ENCODE results near the gene ADPRS. TPM values are rescaled to one million over a fixed set of nuclear protein-coding genes. Genes with fewer than 3 reads are reported as not detected.

The ADPRS gene, protein sequence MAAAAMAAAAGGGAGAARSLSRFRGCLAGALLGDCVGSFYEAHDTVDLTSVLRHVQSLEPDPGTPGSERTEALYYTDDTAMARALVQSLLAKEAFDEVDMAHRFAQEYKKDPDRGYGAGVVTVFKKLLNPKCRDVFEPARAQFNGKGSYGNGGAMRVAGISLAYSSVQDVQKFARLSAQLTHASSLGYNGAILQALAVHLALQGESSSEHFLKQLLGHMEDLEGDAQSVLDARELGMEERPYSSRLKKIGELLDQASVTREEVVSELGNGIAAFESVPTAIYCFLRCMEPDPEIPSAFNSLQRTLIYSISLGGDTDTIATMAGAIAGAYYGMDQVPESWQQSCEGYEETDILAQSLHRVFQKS
- 13.0 and 24.6 TPM in 2 replicates for total RNA-seq

DNA sequence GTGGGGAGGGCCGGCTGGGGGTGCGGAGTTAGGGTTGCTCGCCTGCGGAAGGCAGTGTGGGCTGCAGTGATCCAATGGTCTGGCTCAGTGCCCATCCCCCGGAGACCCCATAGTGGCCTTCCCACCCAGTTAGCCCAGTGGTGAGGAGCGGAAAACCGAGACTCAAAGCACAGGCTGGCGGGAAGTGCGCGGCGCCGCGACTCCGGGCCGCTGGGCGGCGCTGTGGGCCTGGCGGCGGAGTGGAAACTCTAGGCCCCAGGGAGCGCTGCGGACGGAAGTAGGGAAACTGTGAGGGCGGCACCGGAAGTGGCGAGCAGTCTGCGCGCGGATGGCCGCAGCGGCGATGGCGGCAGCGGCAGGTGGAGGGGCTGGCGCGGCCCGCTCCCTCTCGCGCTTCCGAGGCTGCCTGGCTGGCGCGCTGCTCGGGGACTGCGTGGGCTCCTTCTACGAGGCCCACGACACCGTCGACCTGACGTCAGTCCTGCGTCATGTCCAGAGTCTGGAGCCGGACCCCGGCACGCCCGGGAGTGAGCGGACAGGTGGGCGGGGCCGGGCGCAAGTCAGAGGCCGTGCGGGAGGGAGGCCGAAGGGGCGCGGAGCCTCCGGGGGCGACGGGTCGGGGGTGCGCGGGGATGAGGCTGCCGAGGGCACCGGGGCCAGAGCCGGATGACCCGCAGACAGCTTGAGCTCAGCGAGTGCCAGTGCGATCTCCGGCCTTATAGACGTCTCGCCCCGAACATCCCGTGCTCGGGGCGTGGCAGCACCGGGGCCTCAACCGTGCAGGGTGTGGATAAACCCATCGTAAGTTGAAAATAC, at the start of gene ADPRS:
Gene ADPRS (plus strand): TSS at position 316 of the 816 bp plus-strand sequence. CDS start 13 bp downstream, at position 329.

DNA sequence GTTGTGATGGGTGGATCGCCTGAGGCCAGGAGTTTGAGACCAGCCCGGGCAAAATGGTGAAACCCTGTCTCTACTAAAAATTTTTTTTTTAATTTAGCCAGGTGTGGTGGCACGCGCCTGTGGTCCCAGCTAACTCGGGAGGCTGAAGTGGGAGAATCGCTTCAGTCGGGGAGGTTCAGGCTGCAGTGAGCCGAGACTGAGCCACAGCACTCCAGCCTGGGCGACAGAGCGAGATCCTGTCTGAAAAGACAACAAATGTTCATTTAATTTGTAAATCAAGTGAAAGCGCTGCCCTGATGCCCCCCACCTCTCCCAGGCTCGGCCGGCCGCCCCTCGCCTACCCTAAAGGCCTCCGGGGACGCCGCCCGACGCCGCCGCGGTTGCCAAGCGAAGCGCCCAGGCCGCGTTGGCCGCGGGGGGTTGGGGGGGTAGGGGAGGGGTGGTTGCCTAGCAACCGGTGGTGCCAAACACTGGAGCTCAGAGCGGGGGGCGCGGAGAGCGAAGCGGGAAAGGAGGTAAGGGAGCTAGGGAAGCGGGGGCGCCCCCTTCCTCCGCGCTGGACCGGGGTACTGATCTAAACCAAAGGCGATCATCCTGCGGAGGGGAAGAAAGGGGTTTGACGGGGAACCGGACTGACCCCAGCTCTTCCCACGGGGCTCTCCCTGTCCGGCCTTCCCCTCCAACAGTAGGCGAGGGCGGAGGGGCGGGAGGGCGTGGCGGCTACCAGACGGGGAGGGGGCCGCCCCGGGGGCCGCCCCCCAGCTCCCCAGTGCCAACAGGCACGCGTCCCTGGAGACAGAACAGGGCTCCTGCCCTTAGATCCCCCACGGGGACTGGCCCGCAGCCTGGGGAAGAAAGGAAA, 4.8 kb upstream of the ADPRS start, which contains the start of gene TEKT2:
Gene TEKT2 (plus strand): TSS at position 460 of the 862 bp plus-strand sequence. CDS start 828 bp downstream, outside the sequence.

DNA sequence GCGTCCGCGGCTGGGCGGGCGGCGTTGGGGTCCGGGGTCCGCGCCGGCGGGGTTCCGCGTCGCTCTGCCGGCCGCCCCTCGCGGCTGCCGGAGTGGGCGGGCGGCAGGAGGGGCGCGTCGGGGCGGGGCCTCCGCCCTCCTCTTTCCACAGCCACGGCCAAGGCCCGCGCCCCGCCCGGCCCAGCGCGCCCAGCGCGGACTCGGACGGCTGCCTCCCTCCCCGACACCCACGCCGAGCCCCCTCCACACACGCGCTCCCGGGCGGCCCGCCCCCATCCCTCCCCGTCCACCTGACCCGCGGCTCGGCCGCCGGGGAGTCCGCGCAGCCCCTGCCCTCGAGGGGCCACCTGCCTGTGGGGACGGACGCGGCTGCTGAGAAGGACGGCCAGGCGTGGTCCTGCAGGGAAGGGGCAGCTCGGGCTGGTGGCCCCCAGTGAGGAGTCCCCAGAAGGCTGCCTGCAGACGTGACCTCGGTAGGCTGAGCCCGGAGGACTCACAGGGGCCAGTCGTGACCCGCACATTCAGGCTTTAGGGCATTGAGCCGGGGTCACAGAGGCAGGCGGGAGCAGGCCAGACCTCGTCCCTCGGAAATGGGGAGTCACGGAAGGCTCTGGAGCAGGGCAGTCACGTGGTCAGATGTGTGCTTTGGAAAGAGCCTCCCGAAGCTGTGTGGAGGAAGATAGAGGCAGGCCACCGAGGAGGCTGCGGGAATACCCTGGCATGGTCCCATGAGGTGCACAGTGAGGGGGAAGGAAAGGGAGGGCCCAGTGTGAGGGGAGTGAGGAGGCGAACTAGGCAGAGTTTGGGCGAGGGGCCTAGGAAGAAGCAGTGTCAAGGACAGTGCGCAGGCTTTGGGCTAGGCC, 36.7 kb downstream of the ADPRS start, which contains the start of gene COL8A2:
Gene COL8A2 (minus strand): TSS at position 94 of the 863 bp plus-strand sequence. CDS start 24,980 bp downstream, outside the sequence.

Other genes starting within 250 kb of the ADPRS start
- gene AGO1, start 205.7 kb upstream of the ADPRS start, total RNA-seq = 13.7 and 26.5 TPM in 2 replicates
- gene AGO3, start 157.8 kb upstream of the ADPRS start, total RNA-seq = 15.7 and 23.3 TPM in 2 replicates
- gene TEKT2, start 4.8 kb upstream of the ADPRS start, total RNA-seq = 0.11 and 1.2 TPM in 2 replicates
- gene COL8A2, start 36.3 kb downstream of the ADPRS start, total RNA-seq = under 0.01 and 0.11 TPM in 2 replicates
- 53.0 and 91.2 TPM in 2 replicates for gene TRAPPC3, start 60.6 kb downstream of the ADPRS start, total RNA-seq
- gene MAP7D1, start 67.3 kb downstream of the ADPRS start, total RNA-seq = 141 and 168 TPM in 2 replicates
- 90.7 and 97.6 TPM in 2 replicates for gene THRAP3, start 135.6 kb downstream of the ADPRS start, total RNA-seq
- gene SH3D21, start 217.5 kb downstream of the ADPRS start, total RNA-seq = 46.3 and 47.4 TPM in 2 replicates
- 142 and 272 TPM in 2 replicates for gene EVA1B, start 234.8 kb downstream of the ADPRS start, total RNA-seq

All from placental epithelial cell (primary cell).